GM18867 (cell line): ENCODE measurements around the gene LRFN3.
"Not testable (repeated sequence)": the region's sequence is repeated elsewhere in the genome, so short reads cannot be mapped to it uniquely, and the experiment has no call there.

ENCODE experiments used
- ATAC-seq: cut with Tn5 transposase; IDR thresholded peaks from one replicate; pipeline ENCODE4 v1.9.1; 2021; ENCODE audit warnings: mild to moderate bottlenecking, moderate library complexity; ENCODE audit not compliant: unreplicated experiment

LRFN3 gene

DNA sequence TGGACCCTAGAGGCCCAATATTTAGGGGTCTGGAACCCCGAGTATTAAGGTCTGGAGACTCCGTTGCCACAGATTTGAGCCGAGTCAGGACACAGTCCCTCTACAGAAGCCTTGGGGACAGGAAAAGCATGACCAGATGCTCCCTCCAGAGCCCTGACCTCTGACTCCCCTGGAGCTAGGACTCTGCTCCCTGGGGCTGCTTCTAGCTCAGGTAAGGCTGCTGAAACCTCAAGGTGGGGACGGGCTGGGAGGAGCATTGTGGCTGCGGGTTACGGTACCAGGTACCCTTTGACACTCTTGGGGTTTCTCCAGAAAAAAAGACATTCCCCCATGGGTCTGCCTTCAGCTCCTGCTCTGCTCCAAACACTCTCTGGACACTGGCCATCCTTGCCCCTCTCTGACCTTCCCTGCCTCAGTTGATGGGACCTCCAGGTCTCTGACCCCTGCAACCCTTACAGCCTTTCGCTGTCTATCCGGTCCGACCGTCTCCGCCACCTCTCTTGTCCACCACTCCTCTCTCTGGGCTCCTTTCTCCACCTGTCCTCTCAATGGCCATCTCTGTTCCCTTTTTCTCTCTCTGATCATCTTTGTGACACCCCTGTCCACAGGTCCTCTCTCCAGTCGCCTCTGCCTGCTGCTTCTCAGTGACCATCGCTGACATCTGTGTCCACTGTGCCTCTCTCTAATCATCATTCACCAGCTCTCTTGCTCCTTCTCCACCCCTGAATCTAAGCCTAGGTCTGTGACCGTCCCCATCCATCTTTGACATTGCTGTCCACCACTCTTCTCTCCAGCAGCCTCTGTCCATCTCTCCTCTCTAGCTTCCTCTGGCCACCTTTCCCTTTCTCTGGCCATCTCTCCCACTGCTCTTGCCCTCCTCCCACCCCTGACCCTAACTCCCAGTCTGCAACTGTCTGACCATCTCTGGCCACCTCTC lies 1.4 kb downstream of the LRFN3 start:
- no peak for ATAC-seq

DNA sequence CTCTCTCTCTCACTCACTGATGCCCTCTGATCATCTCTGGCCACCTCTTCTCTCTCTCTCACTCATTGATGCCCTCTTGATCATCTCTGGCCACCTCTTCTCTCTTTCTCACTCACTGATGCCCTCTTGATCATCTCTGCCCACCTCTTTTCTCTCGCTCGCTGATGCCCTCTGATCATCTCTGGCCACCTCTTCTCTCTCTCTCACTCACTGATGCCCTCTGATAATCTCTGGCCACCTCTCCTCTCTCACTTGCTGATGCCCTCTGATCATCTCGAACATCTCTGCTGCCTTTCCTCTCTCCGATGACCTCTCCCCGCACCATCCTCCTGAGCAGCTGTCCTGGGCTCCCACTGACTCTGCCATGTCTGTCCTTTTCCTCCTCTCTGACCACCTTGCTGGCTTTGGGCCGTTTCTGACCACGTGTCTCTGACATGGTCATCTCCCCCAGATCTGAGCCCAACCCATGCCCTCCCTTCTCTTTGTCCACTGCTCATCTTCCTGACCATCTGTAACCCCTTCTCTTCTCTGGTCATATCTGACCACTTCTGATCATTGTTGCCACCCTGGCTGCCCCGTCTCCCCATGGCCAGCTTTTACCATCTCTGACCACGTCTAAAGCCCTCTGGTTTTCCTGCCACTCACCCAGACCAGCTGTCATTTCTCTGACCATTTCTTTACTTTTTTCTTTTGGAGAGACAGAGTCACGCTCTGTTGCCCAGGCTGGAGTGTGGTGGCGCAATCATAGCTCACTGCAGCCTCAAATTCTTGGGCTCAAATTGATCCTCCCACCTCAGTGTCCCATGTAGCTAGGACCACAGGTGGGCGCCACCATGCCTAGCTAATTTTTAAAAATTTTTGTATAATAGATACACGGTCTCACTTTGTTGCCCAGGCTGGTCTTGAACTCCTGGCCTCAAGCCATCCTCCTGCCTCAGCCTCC lies 2.4 kb downstream of the LRFN3 start:
- ATAC-seq, result no peak

GRCh38 chr19:35939307-35940077 lies 3.3 kb downstream of the LRFN3 start:
- no peak for ATAC-seq

GRCh38 chr19:35940078-35940775 lies 4.1 kb downstream of the LRFN3 start:
- no peak for ATAC-seq

GRCh38 chr19:35940839-35941238 lies 4.7 kb downstream of the LRFN3 start:
- no peak for ATAC-seq

DNA sequence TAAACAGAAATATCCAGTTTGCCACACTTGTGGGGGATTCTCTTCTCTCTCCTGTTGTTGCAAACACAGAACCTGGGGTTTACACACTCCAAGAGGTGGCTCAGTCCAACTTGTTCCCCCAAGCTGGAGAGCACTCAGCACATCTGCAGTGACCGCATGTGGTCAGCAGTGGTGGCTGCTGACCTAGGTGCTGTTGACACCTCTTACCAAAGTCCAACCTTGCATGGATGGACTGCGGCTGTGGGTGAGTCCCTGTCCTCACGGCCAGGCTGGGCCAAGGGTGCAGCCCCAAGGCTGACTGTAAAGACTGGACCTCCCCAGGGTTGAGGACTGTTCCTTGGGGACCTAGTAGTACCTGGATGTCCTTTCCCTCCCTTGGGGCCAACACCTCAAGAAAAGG lies 6.1 kb downstream of the LRFN3 start:
- no peak for ATAC-seq

- no peak for ATAC-seq
These were observed 7.4 kb downstream of the LRFN3 start for GRCh38 chr19:35943321-35944301.

DNA sequence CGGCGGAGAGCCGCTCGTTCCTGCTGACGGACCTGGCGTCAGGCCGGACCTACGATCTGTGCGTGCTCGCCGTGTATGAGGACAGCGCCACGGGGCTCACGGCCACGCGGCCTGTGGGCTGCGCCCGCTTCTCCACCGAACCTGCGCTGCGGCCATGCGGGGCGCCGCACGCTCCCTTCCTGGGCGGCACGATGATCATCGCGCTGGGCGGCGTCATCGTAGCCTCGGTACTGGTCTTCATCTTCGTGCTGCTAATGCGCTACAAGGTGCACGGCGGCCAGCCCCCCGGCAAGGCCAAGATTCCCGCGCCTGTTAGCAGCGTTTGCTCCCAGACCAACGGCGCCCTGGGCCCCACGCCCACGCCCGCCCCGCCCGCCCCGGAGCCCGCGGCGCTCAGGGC lies 8.4 kb downstream of the LRFN3 start:
- no peak for ATAC-seq

GRCh38 chr19:35945121-35945790 lies 9.1 kb downstream of the LRFN3 start:
- ATAC-seq, result no peak

DNA sequence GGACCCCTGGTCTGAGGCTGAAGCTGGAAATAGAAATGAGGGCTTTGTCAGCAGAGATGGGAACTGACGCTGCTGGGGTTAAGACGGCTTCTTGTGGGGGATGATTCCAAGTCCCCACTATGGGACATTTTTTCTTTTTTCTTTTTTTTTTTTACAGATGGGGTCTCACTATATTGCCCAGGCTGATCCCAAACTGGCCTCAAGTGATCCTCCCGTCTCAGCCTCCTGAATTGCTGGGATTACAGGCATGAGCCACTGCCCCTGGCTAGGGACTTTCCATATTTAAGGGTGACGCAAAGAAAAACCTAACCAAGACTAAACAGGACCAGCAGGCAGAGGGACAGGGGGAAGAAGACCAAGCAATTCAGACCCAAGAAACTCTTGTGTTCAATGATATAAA lies 10.0 kb downstream of the LRFN3 start:
- no peak for ATAC-seq

GRCh38 chr19:35949131-35949530 lies 13.0 kb downstream of the LRFN3 start:
- no peak for ATAC-seq

DNA sequence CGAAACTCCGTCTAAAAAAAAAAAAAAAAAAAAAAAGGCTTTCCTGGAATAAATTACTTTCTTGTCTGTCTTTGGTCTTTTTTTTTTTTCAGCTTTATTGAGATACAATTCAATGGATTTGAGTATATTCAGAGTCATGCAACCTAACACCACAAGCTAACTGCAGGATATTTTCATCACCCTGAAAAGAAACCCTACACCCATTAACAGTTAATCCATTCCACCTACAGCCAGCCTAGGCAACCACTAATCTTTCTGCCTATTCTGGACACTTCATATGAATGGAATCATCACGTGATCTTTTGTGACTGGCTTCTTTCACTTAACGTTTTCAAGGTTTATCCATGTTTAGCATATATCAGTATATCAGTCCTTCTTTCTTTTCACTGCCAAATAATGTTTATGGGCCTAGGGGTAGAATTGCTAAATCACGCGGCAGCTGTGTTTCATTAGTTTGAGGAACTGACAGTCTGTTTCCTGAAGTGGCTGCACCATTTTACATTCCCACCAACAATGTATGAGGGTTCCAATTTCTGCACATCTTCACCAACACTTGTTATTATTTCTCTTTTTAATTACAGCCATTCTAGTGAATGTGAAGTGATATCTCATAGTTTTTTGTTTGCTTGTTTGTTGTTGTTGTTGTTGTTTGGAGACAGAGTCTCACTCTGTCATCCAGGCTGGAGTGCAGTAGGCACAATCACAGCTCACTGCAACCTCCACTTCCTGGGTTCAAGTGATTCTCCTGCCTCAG lies 19.9 kb downstream of the LRFN3 start:
- no peak for ATAC-seq

DNA sequence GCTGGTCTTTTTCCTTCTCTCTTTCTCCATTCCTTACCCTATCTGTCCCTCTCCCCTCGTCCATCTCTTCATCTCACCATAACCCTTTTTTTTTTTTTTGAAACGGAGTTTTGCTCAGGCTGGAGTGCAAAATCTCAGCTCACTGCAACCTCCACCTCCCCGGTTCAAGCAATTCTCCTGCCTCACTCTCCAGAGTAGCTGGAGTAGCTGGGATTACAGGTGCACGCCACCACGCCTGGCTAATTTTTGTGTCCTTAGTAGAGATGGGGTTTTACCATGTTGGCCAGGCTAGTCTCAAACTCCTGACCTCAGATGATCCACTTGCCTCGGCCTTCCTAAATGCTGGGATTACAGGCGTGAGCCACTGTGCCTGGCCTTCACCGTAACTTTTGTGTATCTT lies 21.2 kb downstream of the LRFN3 start:
- not testable (repeated sequence) for ATAC-seq

- no peak for ATAC-seq
These were observed 22.5 kb downstream of the LRFN3 start for GRCh38 chr19:35958660-35959039.

DNA sequence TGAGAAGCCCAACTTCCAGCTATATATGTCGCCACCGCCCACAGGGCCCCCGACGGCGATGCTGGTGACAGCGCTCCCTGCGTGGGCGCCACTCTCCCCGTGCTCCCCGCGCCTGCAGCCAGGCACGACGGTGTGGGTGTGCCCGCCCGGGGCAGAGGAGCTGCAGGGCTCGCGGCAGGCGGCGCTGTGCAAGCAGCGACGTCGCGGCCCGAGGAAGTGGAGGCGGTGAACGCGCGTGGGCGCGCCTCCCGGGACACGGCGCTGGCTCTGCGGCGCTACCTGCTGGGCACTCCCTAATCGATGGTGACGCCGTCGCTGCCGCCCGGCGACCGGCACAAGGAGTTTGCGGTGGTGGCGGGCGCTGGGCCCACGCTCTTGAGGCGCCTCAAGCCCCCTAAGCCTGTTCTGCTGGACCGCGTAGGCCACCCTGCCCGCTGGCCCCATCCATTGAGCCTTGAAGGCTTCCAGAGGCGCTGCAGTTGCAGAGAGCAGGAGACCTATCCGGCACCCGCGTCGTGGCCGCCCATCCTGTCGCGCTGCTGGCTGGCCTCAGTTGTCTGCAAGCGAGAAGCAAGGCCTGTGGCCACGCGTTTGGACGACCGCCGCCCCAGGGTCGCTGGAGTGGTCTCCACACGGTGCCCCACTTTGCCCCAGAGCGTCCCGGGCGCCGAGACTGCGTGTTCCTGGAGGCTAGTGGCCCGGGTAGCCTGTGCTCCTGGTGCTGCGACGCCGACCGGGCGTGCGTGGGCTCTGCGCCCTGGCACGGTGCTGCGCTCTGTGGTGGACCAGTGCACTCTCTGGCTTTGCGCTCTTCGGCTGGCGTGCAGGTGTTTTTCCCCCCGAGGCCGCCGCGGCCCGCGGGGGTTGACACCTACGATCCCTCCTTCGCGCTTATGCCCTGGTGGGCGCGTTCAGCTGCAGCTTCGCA lies 23.1 kb downstream of the LRFN3 start:
- no peak for ATAC-seq

DNA sequence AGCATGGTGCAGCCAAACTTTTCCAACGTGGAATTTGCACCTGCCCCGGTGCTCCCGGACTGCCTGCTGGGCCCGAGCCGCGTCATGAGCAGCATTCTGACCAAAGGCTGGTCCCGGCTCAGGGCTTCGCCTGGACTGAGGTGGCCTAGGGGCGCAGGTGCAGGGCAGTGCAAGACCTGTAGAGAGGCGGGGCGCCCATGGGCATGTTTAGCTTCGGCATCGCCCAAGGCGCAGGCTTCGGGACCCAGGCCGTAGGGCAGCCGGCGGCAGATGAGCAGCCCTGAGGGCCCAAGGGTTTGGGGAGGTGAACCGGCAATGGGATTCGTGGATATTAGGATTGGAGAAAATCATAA lies 23.8 kb downstream of the LRFN3 start:
- no peak for ATAC-seq

GRCh38 chr19:35960432-35960972 lies 24.3 kb downstream of the LRFN3 start:
- no peak for ATAC-seq
